WERI-Rb-1 (cell line): ENCODE data around the gene PCSK6.
"Not testable (repeated sequence)": the region's sequence is repeated elsewhere in the genome, so short reads cannot be mapped to it uniquely, and the experiment has no call there.

Source experiments
- DNase-seq: peaks from one replicate; pipeline ENCODE4 v3.0.0-alpha.2; 2020
- H3K27ac ChIP-seq: fragments of 250-450 bp; sonication (Bioruptor Pico); 2 replicates; pipeline ENCODE4 v1.5.1; 2020; ENCODE audit warnings: mild to moderate bottlenecking, moderate library complexity
- H3K27me3 ChIP-seq: fragments of 250-450 bp; sonication (Bioruptor Pico); 2 replicates; pipeline ENCODE4 v1.5.1; 2021; ENCODE audit warnings: mild to moderate bottlenecking, low read depth, moderate library complexity; ENCODE audit not compliant: insufficient read depth, severe bottlenecking
- H3K36me3 ChIP-seq: fragments of 250-450 bp; sonication (Bioruptor Pico); 2 replicates; pipeline ENCODE4 v1.5.1; 2020; ENCODE audit warnings: mild to moderate bottlenecking, moderate library complexity
- H3K4me3 ChIP-seq: 2 replicates; pipeline ENCODE4 v1.5.1; 2011; ENCODE audit warnings: low read depth, mild to moderate bottlenecking, control low read depth, low read length
- H3K9me3 ChIP-seq: fragments of 250-450 bp; sonication (Bioruptor Pico); 2 replicates; pipeline ENCODE4 v1.5.1; 2021; ENCODE audit warnings: mild to moderate bottlenecking, moderate library complexity; ENCODE audit not compliant: severe bottlenecking
- TF ChIP-seq, protein P1 (sequence below): IDR thresholded peaks from 2 replicates; pipeline ENCODE4 v1.5.1; 2011; ENCODE audit warnings: low read depth, mild to moderate bottlenecking, control low read depth, inconsistent platforms, low read length

PCSK6 gene

GRCh38 chr15:101406526-101407195 lies 82.8 kb downstream of the PCSK6 start:
- Histone ChIP-seq H3K4me3 (no peak overlapping the region), H3K36me3 (no peaks in the 10 kb centered on the region), H3K27ac (no peak overlapping the region), H3K9me3 (no peaks in the 10 kb centered on the region), H3K27me3 (no peaks in the 10 kb centered on the region)
- no peak for DNase-seq
- TF ChIP-seq, protein P1, sequence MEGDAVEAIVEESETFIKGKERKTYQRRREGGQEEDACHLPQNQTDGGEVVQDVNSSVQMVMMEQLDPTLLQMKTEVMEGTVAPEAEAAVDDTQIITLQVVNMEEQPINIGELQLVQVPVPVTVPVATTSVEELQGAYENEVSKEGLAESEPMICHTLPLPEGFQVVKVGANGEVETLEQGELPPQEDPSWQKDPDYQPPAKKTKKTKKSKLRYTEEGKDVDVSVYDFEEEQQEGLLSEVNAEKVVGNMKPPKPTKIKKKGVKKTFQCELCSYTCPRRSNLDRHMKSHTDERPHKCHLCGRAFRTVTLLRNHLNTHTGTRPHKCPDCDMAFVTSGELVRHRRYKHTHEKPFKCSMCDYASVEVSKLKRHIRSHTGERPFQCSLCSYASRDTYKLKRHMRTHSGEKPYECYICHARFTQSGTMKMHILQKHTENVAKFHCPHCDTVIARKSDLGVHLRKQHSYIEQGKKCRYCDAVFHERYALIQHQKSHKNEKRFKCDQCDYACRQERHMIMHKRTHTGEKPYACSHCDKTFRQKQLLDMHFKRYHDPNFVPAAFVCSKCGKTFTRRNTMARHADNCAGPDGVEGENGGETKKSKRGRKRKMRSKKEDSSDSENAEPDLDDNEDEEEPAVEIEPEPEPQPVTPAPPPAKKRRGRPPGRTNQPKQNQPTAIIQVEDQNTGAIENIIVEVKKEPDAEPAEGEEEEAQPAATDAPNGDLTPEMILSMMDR, result no peak

DNA sequence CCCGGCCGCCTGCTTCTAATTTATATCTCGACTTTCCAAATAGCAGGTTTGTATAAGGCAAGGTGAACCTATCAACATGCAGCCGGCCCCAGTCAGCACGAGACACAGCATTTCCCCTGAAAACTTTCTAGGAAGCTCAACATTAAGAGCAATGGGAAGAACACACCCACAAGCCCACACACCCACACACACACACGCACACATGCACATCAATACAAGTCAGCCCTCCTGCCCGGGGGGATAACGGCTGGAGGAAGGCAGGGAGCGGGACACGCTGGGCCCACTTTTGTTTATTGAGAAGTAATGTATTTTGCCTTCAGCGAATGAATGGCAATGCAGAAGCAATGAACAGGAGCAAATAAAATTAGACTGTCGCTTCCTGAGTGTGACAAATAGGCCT lies 83.5 kb downstream of the PCSK6 start:
- TF ChIP-seq, protein P1, result no peak
- Histone ChIP-seq H3K27ac (no peak overlapping the region), H3K4me3 (no peak overlapping the region), H3K9me3 (no peaks in the 10 kb centered on the region), H3K36me3 (no peaks in the 10 kb centered on the region), H3K27me3 (no peaks in the 10 kb centered on the region)
- DNase-seq, result no peak

DNA sequence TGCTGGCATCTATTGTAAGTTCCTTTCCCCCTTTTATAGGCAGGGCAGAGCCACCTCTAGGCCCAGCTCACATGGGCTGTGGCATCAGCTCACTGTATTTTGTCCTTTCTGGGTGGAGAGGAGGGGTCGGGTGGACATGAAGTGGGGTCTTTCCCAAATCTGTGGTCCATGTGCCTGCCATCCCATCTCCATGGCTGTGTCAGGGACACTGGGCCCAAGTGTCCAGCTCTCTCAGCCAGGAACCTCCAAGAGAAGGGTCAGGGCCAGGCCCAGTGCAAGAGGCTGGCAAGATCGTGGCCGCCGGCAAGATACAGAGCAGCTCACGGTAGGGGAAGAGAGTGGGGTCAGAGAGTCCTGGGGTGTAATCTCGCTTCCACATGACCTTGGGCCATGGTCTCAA lies 85.3 kb downstream of the PCSK6 start:
- H3K9me3 ChIP-seq, result no peaks in the 10 kb centered on the region
- TF ChIP-seq, protein P1, result no peak
- no peak overlapping the region for H3K27ac ChIP-seq
- H3K27me3 ChIP-seq, result no peaks in the 10 kb centered on the region
- no peak overlapping the region for H3K4me3 ChIP-seq
- no peak for DNase-seq
- H3K36me3 ChIP-seq, result no peaks in the 10 kb centered on the region

DNA sequence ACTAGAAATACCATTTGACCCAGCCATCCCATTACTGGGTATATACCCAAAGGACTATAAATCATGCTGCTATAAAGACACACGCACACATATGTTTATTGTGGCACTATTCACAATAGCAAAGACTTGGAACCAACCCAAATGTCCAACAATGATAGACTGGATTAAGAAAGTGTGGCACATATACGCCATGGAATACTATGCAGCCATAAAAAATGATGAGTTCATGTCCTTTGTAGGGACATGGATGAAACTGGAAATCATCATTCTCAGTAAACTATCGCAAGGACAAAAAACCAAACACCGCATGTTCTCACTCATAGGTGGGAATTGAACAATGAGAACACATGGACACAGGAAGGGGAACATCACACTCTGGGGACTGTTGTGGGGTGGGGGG lies 86.6 kb downstream of the PCSK6 start:
- not testable (repeated sequence) for H3K4me3 ChIP-seq, H3K36me3 ChIP-seq, H3K27me3 ChIP-seq, DNase-seq, H3K27ac ChIP-seq, H3K9me3 ChIP-seq

DNA sequence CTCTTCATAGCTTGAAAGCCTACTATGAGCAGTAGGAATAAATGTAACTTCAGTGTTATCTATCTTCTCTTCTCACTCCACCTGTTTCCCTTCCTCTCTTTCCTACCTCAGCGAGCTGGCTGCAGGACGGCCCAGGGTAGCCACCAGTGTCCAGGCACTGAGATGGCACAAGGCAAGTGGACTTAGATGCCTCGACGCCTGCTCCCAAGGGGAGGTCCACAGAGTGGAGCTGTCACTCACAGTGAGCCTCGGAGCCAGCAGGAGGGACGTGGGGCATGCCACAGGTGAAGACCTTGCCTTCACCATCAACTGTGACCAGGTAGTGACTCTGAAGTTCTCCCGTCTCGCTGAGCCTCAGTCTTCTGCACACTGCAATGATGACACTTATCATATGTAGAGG lies 88.2 kb downstream of the PCSK6 start:
- Histone ChIP-seq H3K27me3 (no peaks in the 10 kb centered on the region), H3K9me3 (no peaks in the 10 kb centered on the region), H3K4me3 (no peak overlapping the region), H3K36me3 (no peaks in the 10 kb centered on the region), H3K27ac (no peak overlapping the region)
- no peak for DNase-seq
- TF ChIP-seq, protein P1, result no peak

DNA sequence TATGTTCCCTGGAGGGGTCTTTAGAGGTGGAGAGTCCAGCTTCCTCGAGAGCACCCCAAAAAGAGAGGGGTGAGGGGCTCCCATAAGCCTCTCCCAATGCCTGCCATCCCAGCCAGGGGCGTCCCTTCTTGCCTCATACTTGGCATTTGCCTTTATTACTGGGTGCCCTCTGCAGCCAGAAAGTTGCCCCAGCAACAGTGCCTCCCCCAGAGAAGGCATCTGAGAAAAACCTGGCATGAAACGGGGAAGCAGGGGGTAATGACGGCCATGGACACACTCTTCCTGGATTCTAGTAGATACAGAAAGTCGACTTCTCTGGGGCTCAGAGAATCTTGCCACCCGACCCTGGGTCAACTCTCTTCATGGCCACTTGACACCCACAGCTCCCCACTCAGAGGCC lies 90.1 kb downstream of the PCSK6 start:
- Histone ChIP-seq H3K36me3 (no peaks in the 10 kb centered on the region), H3K27ac (no peak overlapping the region), H3K27me3 (no peaks in the 10 kb centered on the region), H3K4me3 (no peak overlapping the region), H3K9me3 (no peaks in the 10 kb centered on the region)
- DNase-seq, result no peak
- TF ChIP-seq, protein P1, result no peak
